HG03354 (cell line): ENCODE measurements around the gene PLPP7.
"Not testable (repeated sequence)": the region's sequence is repeated elsewhere in the genome, so short reads cannot be mapped to it uniquely, and the experiment has no call there.

Source experiments
- ATAC-seq: cut with Tn5 transposase; IDR thresholded peaks from one replicate; pipeline ENCODE4 v1.9.1; 2021; ENCODE audit warnings: mild to moderate bottlenecking; ENCODE audit not compliant: unreplicated experiment, poor library complexity, severe bottlenecking

Gene PLPP7

DNA sequence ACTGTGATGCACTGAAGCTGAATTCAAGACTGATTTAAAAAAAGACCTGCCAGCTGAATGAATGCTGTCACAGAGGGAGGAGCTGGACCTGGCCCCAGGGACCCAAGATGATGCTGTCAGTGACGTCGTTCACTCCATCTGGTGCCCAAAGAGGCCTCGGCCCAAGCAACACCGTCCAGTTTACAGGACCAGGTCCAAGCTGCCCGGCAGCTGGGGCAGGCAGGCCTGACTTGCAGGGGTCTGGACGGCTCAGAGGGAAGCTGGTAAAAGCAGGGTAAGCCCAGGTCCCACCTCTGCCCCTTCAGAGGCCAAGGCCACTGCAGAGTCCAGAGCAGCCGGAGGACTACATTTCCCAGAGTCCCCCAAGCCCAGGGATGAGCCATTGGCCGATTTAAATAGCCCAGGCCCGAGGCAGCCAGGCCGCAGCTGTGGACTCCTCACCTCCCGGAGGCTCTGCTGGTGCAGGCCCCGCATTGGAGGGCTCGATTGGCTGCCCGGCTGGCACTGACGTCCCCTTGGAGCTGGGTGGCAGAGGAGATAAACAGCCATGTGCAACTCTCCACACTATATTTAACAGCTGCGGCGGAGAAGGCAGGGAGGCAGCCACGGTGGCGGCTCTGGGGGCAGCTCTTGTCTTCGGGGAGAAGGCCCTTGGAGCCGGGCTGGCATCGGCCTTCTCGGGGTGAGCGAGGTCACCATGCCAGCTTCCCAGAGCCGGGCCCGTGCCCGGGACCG, at the start of gene PLPP7:
Gene PLPP7, plus strand, starts transcription at position 423 of the 735 bp plus-strand sequence. Its CDS starts 275 bp downstream, at position 698.
- no peak for ATAC-seq

GRCh38 chr9:131240047-131240921, 49.2 kb upstream of the PLPP7 start:
- ATAC-seq = no peak

DNA sequence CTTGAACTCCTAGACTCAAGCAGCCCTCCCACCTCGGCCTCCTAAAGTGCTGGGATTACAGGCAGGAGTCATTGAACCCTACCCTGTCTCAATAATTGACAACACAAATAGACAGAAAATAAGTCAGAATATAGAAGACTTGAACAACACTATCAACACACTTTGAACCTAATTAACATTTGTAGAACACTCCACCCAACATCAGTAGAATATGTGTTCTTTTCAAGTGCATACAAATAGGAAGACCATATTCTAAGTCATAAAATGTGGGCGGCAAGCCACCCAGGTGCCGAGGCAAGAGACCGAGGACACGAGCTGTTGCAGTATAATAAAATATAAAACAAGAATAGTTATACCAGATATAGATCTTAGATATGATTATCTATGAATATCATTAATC, 45.2 kb upstream of the PLPP7 start:
- not testable (repeated sequence) for ATAC-seq

DNA sequence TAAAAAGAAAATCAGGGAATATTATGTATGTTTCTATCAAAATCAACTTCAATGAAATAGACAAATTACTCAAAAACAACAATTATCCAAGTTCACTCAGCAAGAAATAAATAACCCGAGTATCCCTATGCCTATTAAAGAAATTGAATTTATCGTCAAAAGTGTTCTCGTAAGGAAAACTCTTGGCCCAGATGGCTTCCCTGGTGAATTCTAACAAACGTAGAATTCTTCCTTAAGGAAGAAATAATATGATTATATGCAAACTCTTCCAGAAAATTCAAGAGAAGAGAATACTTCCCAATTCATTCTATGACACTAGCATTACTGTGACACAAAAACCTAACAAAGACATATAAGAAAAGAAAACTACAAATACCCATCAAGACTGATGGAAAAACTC, 42.9 kb upstream of the PLPP7 start:
- no peak for ATAC-seq

- no peak for ATAC-seq
Observed at GRCh38 chr9:131252120-131252519, 37.4 kb upstream of the PLPP7 start.

- ATAC-seq = no peak
Observed at GRCh38 chr9:131253891-131254491, 35.5 kb upstream of the PLPP7 start.

GRCh38 chr9:131254626-131255025, 34.9 kb upstream of the PLPP7 start:
- no peak for ATAC-seq

- ATAC-seq = no peak
Observed at GRCh38 chr9:131255676-131256197, 33.8 kb upstream of the PLPP7 start.

DNA sequence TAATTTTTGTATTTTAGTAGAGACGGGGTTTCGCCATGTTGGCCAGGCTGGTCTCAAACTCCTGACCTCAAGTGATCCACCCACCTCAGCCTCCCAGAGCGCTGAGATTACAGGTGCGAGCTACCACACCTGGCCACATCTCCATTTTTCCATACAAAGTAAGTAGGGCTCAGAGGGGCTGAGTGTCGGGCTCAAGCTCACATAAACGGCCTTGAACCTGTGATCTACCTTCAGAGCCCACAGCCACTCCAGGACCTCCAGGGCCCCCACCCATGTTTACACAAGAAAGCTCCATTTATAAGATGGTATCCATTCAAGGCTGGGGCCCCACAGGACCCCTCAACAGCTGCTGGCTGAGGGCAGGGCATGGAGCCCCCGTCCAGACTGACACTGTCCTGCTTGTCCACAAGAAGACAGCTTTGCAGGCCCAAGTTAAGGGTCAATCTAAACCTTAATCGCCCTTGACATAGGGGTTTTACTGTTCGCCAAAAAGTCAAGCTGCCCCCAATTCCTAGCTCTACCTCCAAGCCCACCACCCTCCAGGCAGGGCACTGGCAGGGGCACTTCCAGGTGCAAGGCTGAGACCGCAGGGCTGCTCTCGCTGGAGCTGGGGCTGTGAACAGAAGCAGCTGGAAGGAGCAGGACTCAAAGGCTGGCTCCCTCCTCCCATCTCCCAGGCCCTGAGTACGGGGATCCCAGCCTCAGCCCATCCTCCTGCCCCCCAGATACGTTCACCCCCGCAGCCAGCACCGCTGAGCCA, 32.1 kb upstream of the PLPP7 start:
- ATAC-seq = no peak

DNA sequence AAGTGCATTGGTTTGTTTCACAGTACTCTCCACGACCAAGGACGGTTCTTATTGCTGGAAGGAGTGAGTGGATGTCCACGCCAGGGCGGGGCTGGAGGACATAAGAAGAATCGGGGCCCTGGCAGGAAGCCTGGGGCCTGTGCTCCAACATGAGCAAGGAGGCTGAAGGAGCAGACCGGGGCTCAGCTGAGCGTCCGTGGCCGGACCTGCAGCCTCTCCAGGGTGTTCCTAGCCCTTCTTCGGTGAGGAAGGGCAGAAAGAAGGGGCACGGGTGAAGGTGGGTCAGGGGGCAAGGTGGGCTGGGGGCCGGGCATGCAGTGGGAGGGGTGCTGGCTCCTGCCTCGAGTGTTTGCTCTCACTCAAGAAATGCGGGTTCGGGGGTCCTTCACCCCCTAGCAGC, 31.3 kb upstream of the PLPP7 start:
- no peak for ATAC-seq

DNA sequence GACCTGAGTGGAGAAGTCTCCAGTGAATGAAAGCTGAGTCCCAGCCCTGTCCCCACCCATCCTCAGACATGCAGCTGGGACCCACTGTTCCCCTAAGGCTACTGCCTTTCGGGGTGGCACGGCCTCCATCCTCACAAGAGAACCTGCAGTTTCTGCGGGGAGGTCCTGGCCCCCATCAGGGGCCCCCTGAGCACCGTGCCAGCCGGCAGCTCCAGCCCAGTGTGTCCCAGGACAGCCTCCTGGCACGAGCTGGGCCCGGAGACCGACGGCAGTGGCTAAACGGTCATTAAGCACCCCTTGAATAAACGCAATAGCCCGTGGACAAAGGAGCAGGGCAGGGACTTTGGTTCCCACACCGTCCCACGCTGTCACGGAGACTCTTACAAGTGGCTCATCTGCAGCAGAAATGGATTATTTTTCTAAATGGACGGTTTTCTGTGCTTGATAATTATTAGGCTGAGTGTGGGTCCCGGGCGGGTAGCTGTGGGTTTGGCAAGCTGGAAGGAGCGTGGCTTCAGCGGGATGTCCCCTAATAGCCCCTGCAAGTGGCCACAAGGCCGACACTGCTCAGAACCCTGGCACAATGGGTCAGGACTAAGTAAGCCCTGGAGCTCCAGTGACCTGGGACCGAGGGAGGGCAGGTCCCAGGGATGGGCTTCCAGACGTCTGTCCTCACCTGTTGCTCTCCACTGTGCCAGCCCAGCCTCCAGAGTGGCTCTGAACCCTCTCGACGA, 30.7 kb upstream of the PLPP7 start:
- ATAC-seq = no peak

GRCh38 chr9:131259432-131259898, 30.1 kb upstream of the PLPP7 start:
- ATAC-seq = no peak

GRCh38 chr9:131259916-131260597, 29.5 kb upstream of the PLPP7 start:
- ATAC-seq = no peak

- no peak for ATAC-seq
Observed at GRCh38 chr9:131260751-131261452, 28.6 kb upstream of the PLPP7 start.

DNA sequence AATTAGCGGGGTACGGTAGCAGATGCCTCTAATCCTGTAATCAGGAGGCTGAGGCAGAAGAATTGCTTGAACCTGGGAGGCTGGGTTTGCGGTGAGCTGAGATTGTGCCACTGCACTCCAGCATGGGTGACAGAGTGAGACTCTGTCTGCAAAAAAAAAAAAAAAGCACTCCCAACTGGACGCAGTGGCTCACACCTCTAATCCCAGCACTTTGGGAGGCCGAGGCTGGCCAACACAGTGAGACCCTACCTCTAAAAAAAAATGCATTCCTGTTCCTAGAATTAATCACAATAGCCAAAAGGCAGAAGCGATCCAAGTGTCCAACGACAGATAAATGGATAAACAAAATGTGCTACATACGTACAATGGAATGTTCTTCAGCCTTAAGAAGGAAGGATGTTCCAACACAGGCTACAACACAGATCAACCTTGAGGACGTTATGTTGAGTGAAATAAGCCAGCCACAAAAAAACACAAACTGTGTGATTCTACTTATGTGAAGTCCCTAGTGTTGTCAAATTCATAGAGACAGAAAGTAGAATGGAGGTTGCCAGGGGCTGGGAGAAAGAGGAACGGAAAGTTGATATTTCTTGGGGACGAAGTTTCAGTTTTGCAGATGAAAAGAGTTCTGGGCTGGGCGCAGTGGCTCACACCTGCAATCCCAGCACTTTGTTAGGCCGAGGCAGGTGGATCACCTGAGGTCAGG, 27.0 kb upstream of the PLPP7 start:
- peak; percentile 59 for ATAC-seq

GRCh38 chr9:131263033-131263343, 26.5 kb upstream of the PLPP7 start:
- not testable (repeated sequence) for ATAC-seq

DNA sequence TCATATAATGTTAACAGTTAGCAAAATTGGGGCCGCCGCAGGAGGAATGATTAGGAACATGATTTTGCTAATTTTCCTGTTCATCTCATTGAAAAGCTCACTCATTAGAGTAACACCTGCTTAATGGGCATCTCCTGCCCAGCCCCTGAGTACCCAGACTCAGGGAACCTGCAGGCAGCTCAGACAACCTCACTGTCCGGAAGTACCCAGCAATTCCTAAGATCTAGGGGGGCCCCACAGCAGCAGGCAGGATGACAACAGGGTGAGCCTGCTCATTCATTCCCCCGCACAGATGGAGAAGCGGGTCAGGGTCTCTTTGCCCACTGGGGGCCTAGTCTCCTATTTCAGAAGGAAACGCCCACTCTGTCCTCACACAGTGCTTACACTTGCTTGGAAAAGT, 25.8 kb upstream of the PLPP7 start:
- ATAC-seq = no peak
